HuH-7.5 (cell line): ENCODE measurements around the gene ATP2B2.

Experiments
- DNase-seq: peaks from one replicate; pipeline ENCODE4 v3.0.0; 2011; ENCODE audit warnings: low spot score

The ATP2B2 gene

GRCh38 chr3:10341901-10342398 is 163.4 kb downstream of the ATP2B2 start:
- DNase-seq = no peak

- no peak for DNase-seq
These were observed 164.9 kb downstream of the ATP2B2 start for GRCh38 chr3:10340476-10340875.

GRCh38 chr3:10340046-10340445 is 165.3 kb downstream of the ATP2B2 start:
- DNase-seq = no peak

- no peak for DNase-seq
These were observed 165.9 kb downstream of the ATP2B2 start for GRCh38 chr3:10339376-10339955.

GRCh38 chr3:10338591-10339353 is 166.6 kb downstream of the ATP2B2 start:
- DNase-seq = no peak

GRCh38 chr3:10338164-10338470 is 167.3 kb downstream of the ATP2B2 start:
- DNase-seq = no peak

GRCh38 chr3:10337323-10338163 is 167.8 kb downstream of the ATP2B2 start:
- no peak for DNase-seq

- no peak for DNase-seq
These were observed 168.6 kb downstream of the ATP2B2 start for GRCh38 chr3:10336761-10337160.

- DNase-seq = no peak
These were observed 169.3 kb downstream of the ATP2B2 start for GRCh38 chr3:10335871-10336622.

- no peak for DNase-seq
These were observed 170.1 kb downstream of the ATP2B2 start for GRCh38 chr3:10335190-10335738.

GRCh38 chr3:10334459-10334858 is 170.9 kb downstream of the ATP2B2 start:
- peak; percentile 76 for DNase-seq

- no peak for DNase-seq
These were observed 171.3 kb downstream of the ATP2B2 start for GRCh38 chr3:10334042-10334441.

GRCh38 chr3:10333349-10333650 is 172.1 kb downstream of the ATP2B2 start:
- DNase-seq = no peak

- no peak for DNase-seq
These were observed 172.7 kb downstream of the ATP2B2 start for GRCh38 chr3:10332481-10333348.

GRCh38 chr3:10331320-10331719 is 174.1 kb downstream of the ATP2B2 start:
- no peak for DNase-seq

- no peak for DNase-seq
These were observed 175.1 kb downstream of the ATP2B2 start for GRCh38 chr3:10330319-10330718.

- DNase-seq = no peak
These were observed 175.8 kb downstream of the ATP2B2 start for GRCh38 chr3:10329495-10330015.

GRCh38 chr3:10328460-10329071 is 176.8 kb downstream of the ATP2B2 start:
- DNase-seq = no peak

GRCh38 chr3:10327592-10327991 is 177.8 kb downstream of the ATP2B2 start:
- DNase-seq = no peak

- DNase-seq = peak; percentile 83
These were observed 183.1 kb downstream of the ATP2B2 start for GRCh38 chr3:10322352-10322710.
